K562 (cell line): ENCODE results near the gene SLC9A3.

Source experiments
- CCNT2 ChIP-seq: IDR thresholded peaks from 2 replicates; pipeline ENCODE4 v1.6.1; 2011; ENCODE audit warnings: borderline replicate concordance, low read depth, mild to moderate bottlenecking, moderate library complexity, mixed read lengths, low read length; ENCODE audit not compliant: insufficient read length; ENCODE audit errors: extremely low read depth
- CREB1 ChIP-seq, 2 experiments: sonication (generic) in 1 of 2; formaldehyde crosslinking in 1 of 2; IDR thresholded peaks; 2 replicates each; pipeline versions ENCODE4 v1.6.1 to v1.8.0; 2012 to 2022; ENCODE audit warnings: inconsistent platforms in 1 of 2, mild to moderate bottlenecking in 1 of 2, missing genetic modification reagents in 1 of 2, moderate library complexity in 1 of 2
- CTCF ChIP-seq, 3 experiments: IDR thresholded peaks in 2 of 3; conservative IDR thresholded peaks in 1 of 3; 2 replicates each; pipeline ENCODE4 v1.5.1; 2011 to 2012; ENCODE audit warnings: low read length in 3 of 3, mild to moderate bottlenecking in 3 of 3, control low read depth in 2 of 3, improper control_type of control experiment in 1 of 3, inconsistent platforms in 1 of 3, low read depth in 1 of 3, mixed read lengths in 1 of 3, moderate library complexity in 1 of 3; ENCODE audit not compliant: insufficient read depth in 2 of 3
- EZH2 ChIP-seq: IDR thresholded peaks from 2 replicates; pipeline ENCODE4 v1.6.1; 2012; ENCODE audit warnings: low read depth, mild to moderate bottlenecking, inconsistent platforms, low read length, borderline replicate concordance
- GATA2 ChIP-seq: sonication (generic); formaldehyde crosslinking; IDR thresholded peaks from 2 replicates; pipeline ENCODE4 v1.4.0; 2020; ENCODE audit warnings: mild to moderate bottlenecking, missing genetic modification reagents
- HCFC1 ChIP-seq: IDR thresholded peaks from 2 replicates; pipeline ENCODE4 v1.6.1; 2012; ENCODE audit warnings: low read depth, low read length, improper control_type of control experiment
- HDAC2 ChIP-seq: fragments of 450-650 bp; IDR thresholded peaks from 2 replicates; pipeline ENCODE4 v1.6.1; 2016; ENCODE audit warnings: mild to moderate bottlenecking
- NR0B1 ChIP-seq: fragments of 450-650 bp; IDR thresholded peaks from one replicate; pipeline ENCODE4 v1.6.1; 2018; ENCODE audit warnings: mild to moderate bottlenecking, moderate library complexity; ENCODE audit not compliant: partially characterized antibody
- TF ChIP-seq, protein P1 (sequence below): fragments of 250-450 bp; sonication (Bioruptor Pico); IDR thresholded peaks from 2 replicates; pipeline ENCODE4 v1.4.0; 2020; ENCODE audit warnings: mild to moderate bottlenecking, moderate library complexity, borderline replicate concordance
- TF ChIP-seq, protein P2 (sequence below): sonication (generic); formaldehyde crosslinking; IDR thresholded peaks from 2 replicates; pipeline ENCODE4 v1.8.0; 2022; ENCODE audit warnings: mild to moderate bottlenecking, missing genetic modification reagents, borderline replicate concordance

- TF ChIP-seq CTCF (IDR thresholded peaks at IDR 0.05 in 2 of 3, conservative IDR thresholded peaks at IDR 0.05 in 1 of 3; ENCODE audit: insufficient read depth in 2 of 3, low read depth in 1 of 3, low read length in 3 of 3) (no peak), NR0B1 (no peak), HCFC1 (no peak), EZH2 (no peak), HDAC2 (no peak), CREB1 (IDR thresholded peaks at IDR 0.05) (no peak), CREB1 (CRISPR knock-in tag; IDR thresholded peaks at IDR 0.05) (no peak), CCNT2 (no peak), GATA2 (no peak)
- TF ChIP-seq, protein P1, sequence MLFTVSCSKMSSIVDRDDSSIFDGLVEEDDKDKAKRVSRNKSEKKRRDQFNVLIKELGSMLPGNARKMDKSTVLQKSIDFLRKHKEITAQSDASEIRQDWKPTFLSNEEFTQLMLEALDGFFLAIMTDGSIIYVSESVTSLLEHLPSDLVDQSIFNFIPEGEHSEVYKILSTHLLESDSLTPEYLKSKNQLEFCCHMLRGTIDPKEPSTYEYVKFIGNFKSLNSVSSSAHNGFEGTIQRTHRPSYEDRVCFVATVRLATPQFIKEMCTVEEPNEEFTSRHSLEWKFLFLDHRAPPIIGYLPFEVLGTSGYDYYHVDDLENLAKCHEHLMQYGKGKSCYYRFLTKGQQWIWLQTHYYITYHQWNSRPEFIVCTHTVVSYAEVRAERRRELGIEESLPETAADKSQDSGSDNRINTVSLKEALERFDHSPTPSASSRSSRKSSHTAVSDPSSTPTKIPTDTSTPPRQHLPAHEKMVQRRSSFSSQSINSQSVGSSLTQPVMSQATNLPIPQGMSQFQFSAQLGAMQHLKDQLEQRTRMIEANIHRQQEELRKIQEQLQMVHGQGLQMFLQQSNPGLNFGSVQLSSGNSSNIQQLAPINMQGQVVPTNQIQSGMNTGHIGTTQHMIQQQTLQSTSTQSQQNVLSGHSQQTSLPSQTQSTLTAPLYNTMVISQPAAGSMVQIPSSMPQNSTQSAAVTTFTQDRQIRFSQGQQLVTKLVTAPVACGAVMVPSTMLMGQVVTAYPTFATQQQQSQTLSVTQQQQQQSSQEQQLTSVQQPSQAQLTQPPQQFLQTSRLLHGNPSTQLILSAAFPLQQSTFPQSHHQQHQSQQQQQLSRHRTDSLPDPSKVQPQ (CRISPR knock-in tag): no peak
- TF ChIP-seq, protein P2, sequence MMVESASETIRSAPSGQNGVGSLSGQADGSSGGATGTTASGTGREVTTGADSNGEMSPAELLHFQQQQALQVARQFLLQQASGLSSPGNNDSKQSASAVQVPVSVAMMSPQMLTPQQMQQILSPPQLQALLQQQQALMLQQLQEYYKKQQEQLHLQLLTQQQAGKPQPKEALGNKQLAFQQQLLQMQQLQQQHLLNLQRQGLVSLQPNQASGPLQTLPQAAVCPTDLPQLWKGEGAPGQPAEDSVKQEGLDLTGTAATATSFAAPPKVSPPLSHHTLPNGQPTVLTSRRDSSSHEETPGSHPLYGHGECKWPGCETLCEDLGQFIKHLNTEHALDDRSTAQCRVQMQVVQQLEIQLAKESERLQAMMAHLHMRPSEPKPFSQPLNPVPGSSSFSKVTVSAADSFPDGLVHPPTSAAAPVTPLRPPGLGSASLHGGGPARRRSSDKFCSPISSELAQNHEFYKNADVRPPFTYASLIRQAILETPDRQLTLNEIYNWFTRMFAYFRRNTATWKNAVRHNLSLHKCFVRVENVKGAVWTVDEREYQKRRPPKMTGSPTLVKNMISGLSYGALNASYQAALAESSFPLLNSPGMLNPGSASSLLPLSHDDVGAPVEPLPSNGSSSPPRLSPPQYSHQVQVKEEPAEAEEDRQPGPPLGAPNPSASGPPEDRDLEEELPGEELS (CRISPR knock-in tag): no peak
Measured at GRCh38 chr5:555058-555623, 30.9 kb upstream of the SLC9A3 start.
